Mesendoderm (in vitro differentiated cells): ENCODE data around the gene DDX1.

Experiments used
- DNase-seq: peaks from one replicate; pipeline ENCODE4 v3.0.0; 2013
- H2AK5ac ChIP-seq: 2 replicates; pipeline ENCODE4 v1.6.1; 2013; ENCODE audit warnings: low read length, inconsistent platforms
- H2BK120ac ChIP-seq: 2 replicates; pipeline ENCODE4 v1.6.1; 2013; ENCODE audit warnings: low read depth, mild to moderate bottlenecking, low read length, moderate library complexity, mixed read lengths
- H2BK15ac ChIP-seq: replicated peaks from 2 replicates; pipeline ENCODE4 v1.6.1; 2013; ENCODE audit warnings: low read depth, mild to moderate bottlenecking, moderate library complexity
- H2BK5ac ChIP-seq: 2 replicates; pipeline ENCODE4 v1.6.1; 2013; ENCODE audit warnings: low read length, inconsistent platforms
- H3K18ac ChIP-seq: 2 replicates; pipeline ENCODE4 v1.6.1; 2013; ENCODE audit warnings: mild to moderate bottlenecking, low read length, mixed read lengths
- H3K23ac ChIP-seq: one replicate; pipeline ENCODE4 v1.6.1; 2013; ENCODE audit warnings: low read length
- H3K27ac ChIP-seq: 2 replicates; pipeline ENCODE4 v1.5.1; 2013; ENCODE audit warnings: low read depth, mild to moderate bottlenecking, inconsistent platforms, low read length, moderate library complexity
- H3K27me3 ChIP-seq: 2 replicates; pipeline ENCODE4 v1.6.1; 2013; ENCODE audit warnings: low read length, control low read depth, mild to moderate bottlenecking, inconsistent platforms; ENCODE audit not compliant: insufficient read depth, poor library complexity
- H3K36me3 ChIP-seq: 2 replicates; pipeline ENCODE4 v1.6.1; 2013; ENCODE audit warnings: low read length, inconsistent platforms; ENCODE audit not compliant: control insufficient read depth, insufficient read depth
- H3K4ac ChIP-seq: one replicate; pipeline ENCODE4 v1.6.1; 2013; ENCODE audit warnings: low read depth, mild to moderate bottlenecking, low read length, moderate library complexity
- H3K4me1 ChIP-seq: 2 replicates; pipeline ENCODE4 v1.6.1; 2013; ENCODE audit warnings: low read depth, low read length, inconsistent platforms; ENCODE audit not compliant: control insufficient read depth
- H3K4me2 ChIP-seq: 2 replicates; pipeline ENCODE4 v1.6.1; 2013; ENCODE audit warnings: low read length
- H3K4me3 ChIP-seq: 2 replicates; pipeline ENCODE4 v1.5.1; 2013; ENCODE audit warnings: mild to moderate bottlenecking, low read length
- H3K56ac ChIP-seq: one replicate; pipeline ENCODE4 v1.6.1; 2013; ENCODE audit warnings: low read length
- H3K79me1 ChIP-seq: 2 replicates; pipeline ENCODE4 v1.6.1; 2013; ENCODE audit warnings: low read length, inconsistent platforms
- H3K79me2 ChIP-seq: 2 replicates; pipeline ENCODE4 v1.6.1; 2013; ENCODE audit warnings: mild to moderate bottlenecking, low read length; ENCODE audit not compliant: control insufficient read depth, insufficient read depth
- H3K9ac ChIP-seq: 2 replicates; pipeline ENCODE4 v1.6.1; 2013; ENCODE audit warnings: low read length, inconsistent platforms
- H4K5ac ChIP-seq: one replicate; pipeline ENCODE4 v1.6.1; 2013; ENCODE audit warnings: low read length
- H4K8ac ChIP-seq: one replicate; pipeline ENCODE4 v1.6.1; 2013; ENCODE audit warnings: low read depth, mild to moderate bottlenecking, control low read depth, low read length, moderate library complexity
- WGBS: extraction: QIAGEN DNeasy Blood & Tissue Kit; methylation state at CpG from one replicate; pipeline ENCODE4 v1.1.7; 2013; ENCODE audit warnings: low lambda C conversion rate, missing lambda C conversion rate; ENCODE audit not compliant: insufficient coverage; ENCODE audit errors: extremely low coverage; 5-methylcytosine and 5-hydroxymethylcytosine counted together

Gene DDX1

GRCh38 chr2:15666861-15667808, 75.5 kb downstream of the DDX1 start:
- Histone ChIP-seq H3K4me1 (no peaks in the 10 kb centered on the region), H3K79me1 (no peaks in the 10 kb centered on the region), H3K23ac (no peak overlapping the region), H2BK15ac (no peak overlapping the region), H3K56ac (no peak overlapping the region), H3K4ac (no peak overlapping the region), H3K9ac (no peak overlapping the region), H4K5ac (no peak overlapping the region), H3K4me2 (no peak overlapping the region), H2AK5ac (no peak overlapping the region), H4K8ac (no peak overlapping the region), H2BK120ac (no peak overlapping the region), H3K36me3 (no peaks in the 10 kb centered on the region), H3K27ac (no peak overlapping the region), H3K18ac (no peak overlapping the region), H2BK5ac (no peak overlapping the region), H3K27me3 (no peaks in the 10 kb centered on the region), H3K4me3 (no peak overlapping the region), H3K79me2 (no peaks in the 10 kb centered on the region)
- DNase-seq: no peak
- whole genome bisulfite sequencing: no CpG with 5 or more reads among the region's 16 CpGs

- no peak overlapping the region for H3K27ac ChIP-seq
- WGBS: 100% methylated on average over 1 of the region's 4 CpGs
These were observed 76.3 kb downstream of the DDX1 start for GRCh38 chr2:15667809-15668556.

DNA sequence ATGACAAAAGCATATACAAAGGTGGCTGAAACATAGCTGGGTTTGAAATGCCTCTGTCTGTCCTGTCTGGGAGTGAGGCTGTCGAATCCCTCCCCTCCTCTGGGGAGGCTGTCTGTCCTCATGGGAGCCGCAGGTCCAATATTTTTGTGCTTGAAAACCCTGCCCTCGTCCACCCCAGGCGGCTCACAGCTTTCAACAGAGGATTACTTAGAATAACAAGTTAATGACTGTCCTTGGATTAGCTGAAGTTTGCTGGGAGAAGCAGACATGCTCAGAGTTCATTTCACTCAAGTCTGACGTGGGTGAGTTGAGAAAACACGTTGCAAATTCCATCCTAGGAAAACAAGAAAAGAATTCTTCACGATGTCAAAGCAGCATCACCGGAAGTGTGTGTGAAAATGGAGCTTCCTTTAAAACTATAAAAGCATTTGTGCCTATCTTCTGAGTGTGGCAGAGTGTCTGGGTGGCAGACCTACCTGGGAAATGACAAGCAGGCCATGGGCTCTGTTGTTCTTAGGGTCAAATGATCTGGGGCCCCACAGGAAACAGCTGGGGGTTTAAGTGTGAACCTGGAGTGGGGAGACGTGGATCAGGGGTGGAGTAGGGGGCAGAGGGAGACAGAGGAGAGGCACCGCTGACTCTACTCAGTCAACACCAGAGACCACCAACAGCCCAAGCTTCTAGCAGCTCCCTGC, 77.1 kb downstream of the DDX1 start:
- no peak overlapping the region for H3K9ac ChIP-seq
- H3K4ac ChIP-seq: no peak overlapping the region
- no peaks in the 10 kb centered on the region for H3K4me1 ChIP-seq
- H3K27me3 ChIP-seq: no peaks in the 10 kb centered on the region
- no peak overlapping the region for H3K4me2 ChIP-seq
- DNase-seq: no peak
- no peaks in the 10 kb centered on the region for H3K79me2 ChIP-seq
- H3K36me3 ChIP-seq: no peaks in the 10 kb centered on the region
- no peaks in the 10 kb centered on the region for H3K79me1 ChIP-seq
- H3K27ac ChIP-seq: no peak overlapping the region
- no peak overlapping the region for H2BK15ac ChIP-seq
- no peak overlapping the region for H3K23ac ChIP-seq
- H2BK120ac ChIP-seq: no peak overlapping the region
- H2BK5ac ChIP-seq: no peak overlapping the region
- no peak overlapping the region for H3K18ac ChIP-seq
- H4K8ac ChIP-seq: no peak overlapping the region
- no CpG with 5 or more reads among the region's 10 CpGs for WGBS
- H3K56ac ChIP-seq: no peak overlapping the region
- no peak overlapping the region for H3K4me3 ChIP-seq
- no peak overlapping the region for H2AK5ac ChIP-seq
- no peak overlapping the region for H4K5ac ChIP-seq

More at GRCh38 chr2:15667809-15668556, 76.3 kb downstream of the DDX1 start:
- Histone ChIP-seq H3K56ac (no peak overlapping the region), H2BK15ac (no peak overlapping the region), H2BK120ac (no peak overlapping the region), H3K79me1 (no peaks in the 10 kb centered on the region), H3K4me2 (no peak overlapping the region), H3K79me2 (no peaks in the 10 kb centered on the region), H2BK5ac (no peak overlapping the region), H4K5ac (no peak overlapping the region), H3K36me3 (no peaks in the 10 kb centered on the region), H3K9ac (no peak overlapping the region), H3K23ac (no peak overlapping the region), H3K4me1 (no peaks in the 10 kb centered on the region), H2AK5ac (no peak overlapping the region), H3K27me3 (no peaks in the 10 kb centered on the region), H3K18ac (no peak overlapping the region), H3K4ac (no peak overlapping the region), H4K8ac (no peak overlapping the region), H3K4me3 (no peak overlapping the region)
- no peak for DNase-seq

DNA sequence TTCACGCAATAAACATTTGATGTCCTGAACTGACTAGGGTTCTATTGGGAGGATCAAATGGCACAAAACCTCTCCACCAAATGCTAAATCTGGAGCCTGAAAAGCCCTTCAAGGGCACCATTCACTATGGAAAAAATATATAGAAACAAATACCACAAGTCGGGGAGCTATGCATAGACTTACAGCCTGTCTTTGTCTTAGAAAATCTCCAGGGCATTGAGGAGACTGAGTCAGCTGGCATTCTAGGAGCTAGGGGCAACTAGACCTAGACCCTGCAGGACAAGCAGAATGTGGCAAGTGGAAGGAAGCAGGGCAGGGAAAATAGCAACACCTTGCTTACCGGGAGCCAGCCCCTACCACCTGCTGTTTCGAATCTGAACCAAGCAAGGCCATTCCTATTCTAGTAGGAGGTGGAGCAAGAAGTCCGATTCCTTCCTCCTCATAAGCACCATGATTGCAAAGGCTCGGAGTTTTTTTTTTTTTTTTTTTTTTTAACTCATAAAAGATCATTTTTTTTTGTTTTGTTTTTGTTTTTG, 77.8 kb downstream of the DDX1 start:
- Histone ChIP-seq H2BK15ac (no peak overlapping the region), H3K18ac (no peak overlapping the region), H3K27ac (no peak overlapping the region), H2AK5ac (no peak overlapping the region), H3K4me3 (no peak overlapping the region), H4K8ac (no peak overlapping the region), H3K56ac (no peak overlapping the region), H3K79me2 (no peaks in the 10 kb centered on the region), H2BK120ac (no peak overlapping the region), H2BK5ac (no peak overlapping the region), H3K27me3 (no peaks in the 10 kb centered on the region), H3K79me1 (no peaks in the 10 kb centered on the region), H3K4me2 (no peak overlapping the region), H3K4ac (no peak overlapping the region), H3K4me1 (no peaks in the 10 kb centered on the region), H3K23ac (no peak overlapping the region), H3K9ac (no peak overlapping the region), H3K36me3 (no peaks in the 10 kb centered on the region), H4K5ac (no peak overlapping the region)
- DNase-seq: no peak
- WGBS: no CpG with 5 or more reads among the region's 6 CpGs

GRCh38 chr2:15670469-15670868, 78.8 kb downstream of the DDX1 start:
- H3K4me1 ChIP-seq: no peaks in the 10 kb centered on the region
- no peak overlapping the region for H3K18ac ChIP-seq
- H3K56ac ChIP-seq: no peak overlapping the region
- no peak overlapping the region for H2BK120ac ChIP-seq
- no peaks in the 10 kb centered on the region for H3K36me3 ChIP-seq
- no peaks in the 10 kb centered on the region for H3K79me2 ChIP-seq
- no peak overlapping the region for H3K4ac ChIP-seq
- H4K5ac ChIP-seq: no peak overlapping the region
- no peak overlapping the region for H3K23ac ChIP-seq
- no peak overlapping the region for H2AK5ac ChIP-seq
- no peak for DNase-seq
- no CpG with 5 or more reads among the region's 1 CpG for WGBS
- H3K9ac ChIP-seq: no peak overlapping the region
- no peak overlapping the region for H2BK15ac ChIP-seq
- H2BK5ac ChIP-seq: no peak overlapping the region
- H4K8ac ChIP-seq: no peak overlapping the region
- no peaks in the 10 kb centered on the region for H3K27me3 ChIP-seq
- H3K4me3 ChIP-seq: no peak overlapping the region
- no peak overlapping the region for H3K4me2 ChIP-seq
- no peak overlapping the region for H3K27ac ChIP-seq
- no peaks in the 10 kb centered on the region for H3K79me1 ChIP-seq
